Measurements from ENCODE around the gene C1GALT1.

GRCh38 chr7:7257899-7258692 is 75.8 kb downstream of the C1GALT1 start:
- TF ChIP-seq POLR2A (IDR thresholded peaks at IDR 0.05; ENCODE audit: borderline replicate concordance, extremely low read depth, insufficient read depth, insufficient read length) (no peak), POLR2AphosphoS5 (IDR thresholded peaks at IDR 0.05; ENCODE audit: low read depth, low read length) (no peak), ELF1 (IDR thresholded peaks at IDR 0.05; ENCODE audit: borderline replicate concordance, low read depth) (no peak), EZH2 (IDR thresholded peaks at IDR 0.05) (no peak), RAD21 (IDR thresholded peaks at IDR 0.05; ENCODE audit: low read depth) (no peak)

Data from HCT116 (cell line).